ENCODE results near the gene ANKRD49. TPM values are rescaled to one million over a fixed set of nuclear protein-coding genes. Genes with fewer than 3 reads are reported as not detected.

ANKRD49 gene
- total RNA-seq, 2 donors from 2014 or later, result 11.2 to 14.4 TPM

DNA sequence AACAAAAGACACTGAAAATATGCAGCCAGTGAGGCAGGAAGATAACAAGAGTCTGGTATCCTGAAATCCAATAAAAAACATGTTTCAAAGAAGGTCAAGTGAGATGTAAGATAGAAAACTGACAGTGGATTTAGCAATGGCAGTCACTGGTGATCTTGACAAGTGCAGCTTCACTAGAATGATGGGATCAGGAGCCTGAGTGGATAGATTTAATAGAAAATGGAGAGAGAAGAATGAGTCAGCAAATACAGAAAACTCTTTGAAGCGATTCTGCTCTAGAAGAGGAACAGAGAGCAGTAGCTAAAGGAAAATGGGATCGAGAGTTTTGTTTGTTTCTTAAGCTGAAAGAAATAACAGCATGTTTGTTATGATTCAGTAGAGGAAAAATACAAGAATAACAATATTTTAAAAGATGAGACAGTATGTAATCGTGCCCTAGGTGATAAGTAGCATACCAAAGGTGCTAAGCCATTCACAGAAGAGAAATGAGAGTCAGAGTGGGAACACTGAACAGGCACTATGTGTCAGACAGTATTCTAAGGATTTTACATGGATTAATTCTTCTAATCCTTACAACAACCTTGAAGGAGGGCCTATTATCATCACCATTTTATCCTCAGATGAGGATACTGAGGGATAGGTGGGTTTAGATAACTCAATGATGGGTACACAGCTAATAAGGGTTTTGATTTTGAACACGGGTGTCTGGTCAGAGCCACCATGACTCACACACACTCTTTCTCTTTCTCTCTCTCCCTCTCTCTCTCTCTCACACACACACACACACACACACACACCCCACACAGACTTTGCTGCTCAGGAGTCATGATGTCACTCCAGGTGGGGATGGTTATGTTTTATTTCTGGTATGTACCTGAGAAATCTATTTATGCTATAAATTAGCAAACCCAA lies 36.4 kb upstream of the ANKRD49 start:
- peaks cover 40% of the 10 kb centered on the region for H3K36me3 Mint-ChIP-seq (ENCODE audit: low read depth)
- no peak for DNase-seq
- WGBS, 2 experiments (ENCODE audit: insufficient coverage in 1 of 2, insufficient read length in 1 of 2), result 79 to 90% methylated on average over 2 to 4 of the region's 4 CpGs
- H3K4me3 Mint-ChIP-seq, result no peak overlapping the region
- H3K36me3 ChIP-seq (ENCODE audit: control insufficient read depth, insufficient read depth, low read length), result peaks cover 32% of the 10 kb centered on the region
- H3K4me1 ChIP-seq (ENCODE audit: control insufficient read depth, insufficient read depth, low read length), result no peaks in the 10 kb centered on the region
- H3K27ac ChIP-seq (ENCODE audit: low read depth, low read length), result no peak overlapping the region
- H3K9me3 ChIP-seq (ENCODE audit: control insufficient read depth, low read length), result peaks cover 6% of the 10 kb centered on the region
- no peak overlapping the region for H3K9ac ChIP-seq (ENCODE audit: extremely low read depth, low read length, poor library complexity, severe bottlenecking)
- no peaks in the 10 kb centered on the region for H3K9me3 Mint-ChIP-seq
- H3K4me1 Mint-ChIP-seq, result peaks cover 6% of the 10 kb centered on the region
- no peak overlapping the region for H3K4me3 ChIP-seq (ENCODE audit: low read length)
- no peaks in the 10 kb centered on the region for H3K27me3 ChIP-seq (ENCODE audit: control insufficient read depth, insufficient read depth, low read length, poor library complexity, severe bottlenecking)
- no peaks in the 10 kb centered on the region for H3K27me3 Mint-ChIP-seq (ENCODE audit: insufficient read depth)
- TF ChIP-seq, protein P1, sequence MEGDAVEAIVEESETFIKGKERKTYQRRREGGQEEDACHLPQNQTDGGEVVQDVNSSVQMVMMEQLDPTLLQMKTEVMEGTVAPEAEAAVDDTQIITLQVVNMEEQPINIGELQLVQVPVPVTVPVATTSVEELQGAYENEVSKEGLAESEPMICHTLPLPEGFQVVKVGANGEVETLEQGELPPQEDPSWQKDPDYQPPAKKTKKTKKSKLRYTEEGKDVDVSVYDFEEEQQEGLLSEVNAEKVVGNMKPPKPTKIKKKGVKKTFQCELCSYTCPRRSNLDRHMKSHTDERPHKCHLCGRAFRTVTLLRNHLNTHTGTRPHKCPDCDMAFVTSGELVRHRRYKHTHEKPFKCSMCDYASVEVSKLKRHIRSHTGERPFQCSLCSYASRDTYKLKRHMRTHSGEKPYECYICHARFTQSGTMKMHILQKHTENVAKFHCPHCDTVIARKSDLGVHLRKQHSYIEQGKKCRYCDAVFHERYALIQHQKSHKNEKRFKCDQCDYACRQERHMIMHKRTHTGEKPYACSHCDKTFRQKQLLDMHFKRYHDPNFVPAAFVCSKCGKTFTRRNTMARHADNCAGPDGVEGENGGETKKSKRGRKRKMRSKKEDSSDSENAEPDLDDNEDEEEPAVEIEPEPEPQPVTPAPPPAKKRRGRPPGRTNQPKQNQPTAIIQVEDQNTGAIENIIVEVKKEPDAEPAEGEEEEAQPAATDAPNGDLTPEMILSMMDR (conservative IDR thresholded peaks at IDR 0.05), result no peak
- no peak overlapping the region for H3K27ac Mint-ChIP-seq

DNA sequence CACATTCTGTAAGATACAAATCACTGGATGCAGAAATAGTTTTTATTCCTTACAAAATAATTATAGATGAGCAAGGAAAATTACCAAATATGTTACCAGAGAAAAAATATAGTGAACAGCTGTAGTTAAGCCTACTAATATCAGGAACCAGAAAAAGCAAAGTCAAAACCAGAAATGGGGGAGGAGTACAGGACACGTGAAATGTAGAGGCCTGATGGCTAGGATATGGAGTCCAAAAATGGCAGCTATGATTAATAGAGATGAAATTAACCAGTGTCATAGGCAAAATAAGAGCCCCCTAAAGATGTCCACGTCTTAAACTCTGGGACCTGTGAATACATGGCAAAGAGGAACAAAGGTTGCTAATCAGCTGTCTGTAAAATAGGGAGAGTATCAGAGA lies 34.2 kb upstream of the ANKRD49 start:
- H3K27me3 ChIP-seq (ENCODE audit: control insufficient read depth, insufficient read depth, low read length, poor library complexity, severe bottlenecking), result no peaks in the 10 kb centered on the region
- H3K9ac ChIP-seq (ENCODE audit: extremely low read depth, low read length, poor library complexity, severe bottlenecking), result no peak overlapping the region
- Mint-ChIP-seq H3K4me1 (peaks cover 6% of the 10 kb centered on the region), H3K9me3 (peaks cover 4% of the 10 kb centered on the region), H3K27ac (no peak overlapping the region), H3K27me3 (ENCODE audit: insufficient read depth) (no peaks in the 10 kb centered on the region), H3K4me3 (no peak overlapping the region), H3K36me3 (ENCODE audit: low read depth) (peaks cover 49% of the 10 kb centered on the region)
- no peaks in the 10 kb centered on the region for H3K4me1 ChIP-seq (ENCODE audit: control insufficient read depth, insufficient read depth, low read length)
- TF ChIP-seq, protein P1 (conservative IDR thresholded peaks at IDR 0.05), result no peak
- no peaks in the 10 kb centered on the region for H3K9me3 ChIP-seq (ENCODE audit: control insufficient read depth, low read length)
- WGBS, 2 experiments (ENCODE audit: insufficient coverage in 1 of 2, insufficient read length in 1 of 2), result 91 to 92% methylated on average over 2 of the region's 2 CpGs
- H3K4me3 ChIP-seq (ENCODE audit: low read length), result no peak overlapping the region
- no peak for DNase-seq
- H3K27ac ChIP-seq (ENCODE audit: low read depth, low read length), result no peak overlapping the region
- H3K36me3 ChIP-seq (ENCODE audit: control insufficient read depth, insufficient read depth, low read length), result peaks cover 29% of the 10 kb centered on the region

DNA sequence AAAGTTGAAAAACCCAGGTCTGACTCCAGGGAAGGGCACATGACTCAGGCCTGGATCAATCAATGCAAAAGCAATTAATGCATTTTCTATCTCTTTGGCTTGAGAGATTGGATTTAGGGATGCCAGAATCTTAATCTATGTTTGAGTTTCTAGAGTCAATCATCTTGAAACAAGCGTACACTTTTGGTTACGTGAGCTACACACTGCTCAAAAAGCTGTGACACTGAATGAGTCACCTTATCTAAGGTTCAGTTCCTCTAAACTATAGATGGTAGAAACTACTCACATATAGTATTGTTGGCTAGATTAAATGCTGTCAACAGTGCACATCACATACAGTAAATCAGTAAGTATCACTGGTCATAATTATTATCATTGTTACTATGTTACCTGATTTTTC lies 24.4 kb upstream of the ANKRD49 start:
- peaks cover 51% of the 10 kb centered on the region for H3K36me3 ChIP-seq (ENCODE audit: control insufficient read depth, insufficient read depth, low read length)
- TF ChIP-seq, protein P1 (conservative IDR thresholded peaks at IDR 0.05), result no peak
- no peak overlapping the region for H3K4me3 ChIP-seq (ENCODE audit: low read length)
- no peak overlapping the region for H3K9ac ChIP-seq (ENCODE audit: extremely low read depth, low read length, poor library complexity, severe bottlenecking)
- H3K4me1 ChIP-seq (ENCODE audit: control insufficient read depth, insufficient read depth, low read length), result peaks cover 3% of the 10 kb centered on the region
- no peak overlapping the region for H3K27ac ChIP-seq (ENCODE audit: low read depth, low read length)
- Mint-ChIP-seq H3K27me3 (ENCODE audit: insufficient read depth) (no peaks in the 10 kb centered on the region), H3K9me3 (no peaks in the 10 kb centered on the region), H3K36me3 (ENCODE audit: low read depth) (peaks cover 17% of the 10 kb centered on the region), H3K4me1 (peaks cover 3% of the 10 kb centered on the region), H3K4me3 (no peak overlapping the region), H3K27ac (no peak overlapping the region)
- H3K27me3 ChIP-seq (ENCODE audit: control insufficient read depth, insufficient read depth, low read length, poor library complexity, severe bottlenecking), result no peaks in the 10 kb centered on the region
- H3K9me3 ChIP-seq (ENCODE audit: control insufficient read depth, low read length), result no peaks in the 10 kb centered on the region
- no peak for DNase-seq
- WGBS, 2 experiments (ENCODE audit: insufficient coverage in 1 of 2, insufficient read length in 1 of 2), result 93% methylated on average over 2 of the region's 2 CpGs; no CpG with 5 or more reads in 1 of the 2 experiments
